Transverse colon (tissue), 4 donors: Measurements from ENCODE around the gene AQP6.

Source experiments
- CTCF ChIP-seq, 5 experiments: fragments of 200-600 bp in 3 of 5; fragments of 450-650 bp in 2 of 5; sonication (generic) in 3 of 5; IDR thresholded peaks; 1 replicate in 2 of 5; 2 replicates in 3 of 5; pipeline ENCODE4 v1.5.1; 2016 to 2017; ENCODE audit warnings: antibody characterized with exemption in 5 of 5, inconsistent platforms in 3 of 5, mild to moderate bottlenecking in 2 of 5, moderate library complexity in 1 of 5
- EP300 ChIP-seq: sonication (generic); formaldehyde crosslinking; IDR thresholded peaks from one replicate; pipeline ENCODE4 v1.6.1; 2017; ENCODE audit warnings: antibody characterized with exemption, low read depth
- POLR2AphosphoS5 ChIP-seq, 3 donors: sonication (generic); formaldehyde crosslinking; IDR thresholded peaks; one replicate each; pipeline ENCODE4 v1.6.1; 2016; ENCODE audit warnings: antibody characterized with exemption in 3 of 3

GRCh38 chr12:49963976-49964815, 8.6 kb upstream of the AQP6 start:
- TF ChIP-seq POLR2AphosphoS5 (IDR thresholded peaks at IDR 0.05) (no peak), EP300 (no peak), CTCF (IDR thresholded peaks at IDR 0.05) (no peak)
